ENCODE measurements around the gene FUT2.

Gene FUT2

DNA sequence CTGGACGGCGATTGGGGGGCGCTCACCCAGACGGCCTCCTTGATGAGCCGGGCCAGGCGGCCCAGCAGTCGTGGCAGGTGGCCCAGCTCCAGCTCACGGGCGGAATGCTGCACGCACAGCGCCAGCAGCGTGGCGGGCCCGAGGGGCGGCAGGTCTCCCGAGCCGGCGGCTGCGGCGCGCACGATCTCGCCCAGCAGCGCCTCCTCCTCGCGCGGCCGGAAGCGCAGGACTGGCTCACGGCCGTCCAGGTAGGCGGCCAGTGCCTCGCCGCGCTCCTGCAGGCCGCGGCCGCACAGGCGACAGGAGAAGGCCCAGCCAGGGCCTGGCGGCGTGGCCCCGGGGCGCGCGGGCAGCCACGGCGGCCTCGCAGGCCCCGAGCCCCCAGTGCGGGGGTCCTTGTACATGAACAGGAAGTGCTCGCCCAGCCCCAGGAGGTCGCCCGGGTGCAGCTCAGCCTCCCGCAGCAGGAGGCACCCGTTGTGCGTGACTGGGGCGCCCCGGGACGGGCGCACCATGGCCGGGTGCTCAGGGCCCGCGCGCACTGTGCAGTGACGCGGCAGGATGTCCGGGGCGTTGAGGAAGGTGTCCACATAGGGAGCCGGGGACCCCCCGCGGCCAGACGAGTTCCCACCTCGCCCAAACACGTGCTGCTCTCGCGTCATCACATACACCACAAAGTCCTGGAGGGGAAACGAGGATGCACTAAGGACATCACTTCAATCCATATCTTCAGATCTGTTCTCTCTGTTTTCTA, 33.3 kb downstream of the FUT2 start:
- TF ChIP-seq, protein P1, sequence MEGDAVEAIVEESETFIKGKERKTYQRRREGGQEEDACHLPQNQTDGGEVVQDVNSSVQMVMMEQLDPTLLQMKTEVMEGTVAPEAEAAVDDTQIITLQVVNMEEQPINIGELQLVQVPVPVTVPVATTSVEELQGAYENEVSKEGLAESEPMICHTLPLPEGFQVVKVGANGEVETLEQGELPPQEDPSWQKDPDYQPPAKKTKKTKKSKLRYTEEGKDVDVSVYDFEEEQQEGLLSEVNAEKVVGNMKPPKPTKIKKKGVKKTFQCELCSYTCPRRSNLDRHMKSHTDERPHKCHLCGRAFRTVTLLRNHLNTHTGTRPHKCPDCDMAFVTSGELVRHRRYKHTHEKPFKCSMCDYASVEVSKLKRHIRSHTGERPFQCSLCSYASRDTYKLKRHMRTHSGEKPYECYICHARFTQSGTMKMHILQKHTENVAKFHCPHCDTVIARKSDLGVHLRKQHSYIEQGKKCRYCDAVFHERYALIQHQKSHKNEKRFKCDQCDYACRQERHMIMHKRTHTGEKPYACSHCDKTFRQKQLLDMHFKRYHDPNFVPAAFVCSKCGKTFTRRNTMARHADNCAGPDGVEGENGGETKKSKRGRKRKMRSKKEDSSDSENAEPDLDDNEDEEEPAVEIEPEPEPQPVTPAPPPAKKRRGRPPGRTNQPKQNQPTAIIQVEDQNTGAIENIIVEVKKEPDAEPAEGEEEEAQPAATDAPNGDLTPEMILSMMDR (IDR thresholded peaks at IDR 0.05; ENCODE audit: control insufficient read depth, insufficient read depth, low read depth, low read length, missing control alignments) = no peak
- H3K4me3 ChIP-seq (ENCODE audit: control insufficient read depth, low read depth, low read length) = no peak overlapping the region
- DNase-seq (ENCODE audit: low read depth) = no peak

DNA sequence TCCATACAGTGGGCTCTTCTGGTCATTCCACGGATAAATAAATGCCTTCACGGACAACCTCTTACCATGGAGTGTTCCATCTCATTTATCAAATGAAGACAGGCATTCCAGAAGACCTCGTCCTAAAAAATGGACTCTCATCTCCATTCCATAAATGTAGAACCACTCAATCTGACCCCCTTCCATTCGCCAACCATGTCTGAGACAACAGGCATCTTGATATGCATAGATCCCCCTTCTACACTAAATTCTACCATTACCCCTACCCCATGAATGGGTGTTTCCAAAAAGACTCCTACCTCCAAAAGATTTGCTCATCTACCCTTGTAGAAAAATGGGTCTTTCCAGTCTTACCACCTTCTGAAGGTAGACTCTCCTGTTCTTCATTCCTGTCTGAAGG, 35.7 kb downstream of the FUT2 start:
- H3K4me3 ChIP-seq (ENCODE audit: control insufficient read depth, low read depth, low read length) = no peak overlapping the region
- DNase-seq (ENCODE audit: low read depth) = no peak
- TF ChIP-seq, protein P1 (IDR thresholded peaks at IDR 0.05; ENCODE audit: control insufficient read depth, insufficient read depth, low read depth, low read length, missing control alignments) = no peak

GRCh38 chr19:48734625-48735024, 38.9 kb downstream of the FUT2 start:
- H3K4me3 ChIP-seq (ENCODE audit: control insufficient read depth, low read depth, low read length) = no peak overlapping the region
- TF ChIP-seq, protein P1 (IDR thresholded peaks at IDR 0.05; ENCODE audit: control insufficient read depth, insufficient read depth, low read depth, low read length, missing control alignments) = no peak

GRCh38 chr19:48735031-48735615, 39.4 kb downstream of the FUT2 start:
- TF ChIP-seq, protein P1 (IDR thresholded peaks at IDR 0.05; ENCODE audit: control insufficient read depth, insufficient read depth, low read depth, low read length, missing control alignments) = no peak
- no peak overlapping the region for H3K4me3 ChIP-seq (ENCODE audit: control insufficient read depth, low read depth, low read length)
- no peak for DNase-seq (ENCODE audit: low read depth)

More at GRCh38 chr19:48734625-48735024, 38.9 kb downstream of the FUT2 start:
- no peak for DNase-seq (ENCODE audit: low read depth)

- DNase-seq (ENCODE audit: low read depth) = no peak
- TF ChIP-seq, protein P1 (IDR thresholded peaks at IDR 0.05; ENCODE audit: control insufficient read depth, insufficient read depth, low read depth, low read length, missing control alignments) = no peak
- no peak overlapping the region for H3K4me3 ChIP-seq (ENCODE audit: control insufficient read depth, low read depth, low read length)
Observed at GRCh38 chr19:48737360-48737998, 41.7 kb downstream of the FUT2 start.

DNA sequence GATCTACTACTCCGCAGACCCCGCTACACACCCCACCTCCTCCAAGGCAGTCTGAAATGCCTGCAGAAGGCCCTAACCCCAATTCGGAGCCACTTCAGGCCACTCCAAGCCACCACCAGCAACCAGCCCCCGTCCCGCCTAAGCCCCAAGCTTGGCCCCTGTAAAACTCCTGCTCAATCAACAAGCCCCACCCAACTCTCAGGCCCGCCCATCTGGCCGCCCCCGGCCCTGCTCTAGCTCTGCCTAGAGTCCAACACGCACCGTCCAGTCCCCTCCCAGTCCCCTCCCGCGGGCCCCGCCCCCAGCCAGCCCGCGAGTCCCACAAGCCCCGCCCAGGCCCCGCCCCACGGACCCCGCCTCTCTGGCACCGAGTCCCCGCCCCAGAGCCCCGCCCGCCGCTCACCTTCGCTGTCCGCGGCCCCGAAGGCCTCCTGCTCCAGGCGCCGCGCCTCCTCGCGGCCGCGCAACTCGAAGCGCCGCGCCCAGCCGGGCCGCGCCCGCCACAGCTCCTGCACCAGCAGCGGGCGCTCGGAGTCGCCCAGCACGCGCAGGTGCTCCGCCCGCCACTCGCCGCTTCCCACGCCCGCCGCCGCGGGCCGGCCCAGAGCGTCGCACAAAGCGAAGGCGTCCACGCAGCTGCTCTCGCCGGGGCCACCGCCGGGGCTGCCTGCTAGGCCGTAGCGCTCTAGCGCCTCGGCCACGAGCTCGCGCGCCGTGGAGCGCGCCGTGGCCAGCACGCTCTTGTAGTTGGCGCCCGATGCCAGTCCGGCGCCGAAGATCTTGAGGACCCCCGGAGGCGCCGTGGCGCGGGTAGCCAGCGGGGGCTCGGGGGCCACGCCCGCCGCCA, 43.0 kb downstream of the FUT2 start:
- no peak for DNase-seq (ENCODE audit: low read depth)
- TF ChIP-seq, protein P1 (IDR thresholded peaks at IDR 0.05; ENCODE audit: control insufficient read depth, insufficient read depth, low read depth, low read length, missing control alignments) = peak; percentile 15
- H3K4me3 ChIP-seq (ENCODE audit: control insufficient read depth, low read depth, low read length) = no peak overlapping the region

Data from AG09309 (cell line).